Heart left ventricle (tissue), 13 donors: ENCODE results near the gene PLCD1.

Source experiments
- CTCF ChIP-seq, 12 donors: fragments of 200-600 bp; sonication (generic) in 4 of 12; IDR thresholded peaks; one replicate each; pipeline versions ENCODE4 v1.5.0 to v1.8.0; 2018 to 2022; ENCODE audit warnings: antibody characterized with exemption in 12 of 12, mild to moderate bottlenecking in 5 of 12
- POLR2A ChIP-seq, 2 donors: fragments of 450-650 bp; IDR thresholded peaks; one replicate each; pipeline ENCODE4 v1.6.1; 2017; ENCODE audit warnings: antibody characterized with exemption in 2 of 2, mild to moderate bottlenecking in 2 of 2, moderate library complexity in 2 of 2
- donor health status: ischemic (EF 13 %, LVEDD 7.1; RV severe dilation, severe dysfunction).
- donor health status: DM: no; HTN: yes; CAD: no.
- donor health status: DM: no; HTN: no; CAD: no.
- donor health status: ischemic (EF 25% LVEDD 6.9; RV normal size, moderate dysfunction).
- donor health status: ischemic (EF 25% LVEDD 5.7; RV mildly dilated, moderate dysfunction).
- donor health status: ischemic (EF 35%, LVEDD 5.7; RV mildly dilated, moderate dysfunction).
- donor health status: nonischemic (EF 11% LVEDD 7.7; RV severe dilation, severe dysfunction).
- donor health status: DM: yes; HTN: yes; CAD: no.
- donor health status: PGD.
- donor health status: ischemic (EF 29% LVEDD 5.4; RV normal size, mild dysfunction).
- donor health status: nonischemic (EF 23%, LVEDD 6.1; RV moderate dilation, normal function).

GRCh38 chr3:37981348-37981664 lies 48.1 kb downstream of the PLCD1 start:
- TF ChIP-seq POLR2A (IDR thresholded peaks at IDR 0.05) (no peak), CTCF (IDR thresholded peaks at IDR 0.05) (no peak)
